ENCODE results near the gene CYFIP2. TPM values are rescaled to one million over a fixed set of nuclear protein-coding genes. Genes with fewer than 3 reads are reported as not detected.
"Not testable (repeated sequence)": the region's sequence is repeated elsewhere in the genome, so short reads cannot be mapped to it uniquely, and the experiment has no call there.

Gene CYFIP2
- total and polyA plus RNA-seq, 11 donors: 23.2 to 62.7 (median 37.4) TPM

GRCh38 chr5:157236423-157236822, 29.5 kb upstream of the CYFIP2 start:
- 85 to 91% (median 87%) methylated on average over 3 of the region's 3 CpGs for WGBS, 4 donors
- ATAC-seq (no peak), DNase-seq (no peak)
- Histone ChIP-seq H3K9me3 (no peaks in the 10 kb centered on the region), H3K4me1 (no peaks in the 10 kb centered on the region), H3K27me3 (no peaks in the 10 kb centered on the region), H3K27ac (no peak overlapping the region), H3K36me3 (peaks cover 0 to 14% (median 0%) of the 10 kb centered on the region in 9 donors), H3K4me3 (no peak overlapping the region)
- no peak for TF ChIP-seq POLR2A (IDR thresholded peaks at IDR 0.05)
- TF ChIP-seq, protein P1, sequence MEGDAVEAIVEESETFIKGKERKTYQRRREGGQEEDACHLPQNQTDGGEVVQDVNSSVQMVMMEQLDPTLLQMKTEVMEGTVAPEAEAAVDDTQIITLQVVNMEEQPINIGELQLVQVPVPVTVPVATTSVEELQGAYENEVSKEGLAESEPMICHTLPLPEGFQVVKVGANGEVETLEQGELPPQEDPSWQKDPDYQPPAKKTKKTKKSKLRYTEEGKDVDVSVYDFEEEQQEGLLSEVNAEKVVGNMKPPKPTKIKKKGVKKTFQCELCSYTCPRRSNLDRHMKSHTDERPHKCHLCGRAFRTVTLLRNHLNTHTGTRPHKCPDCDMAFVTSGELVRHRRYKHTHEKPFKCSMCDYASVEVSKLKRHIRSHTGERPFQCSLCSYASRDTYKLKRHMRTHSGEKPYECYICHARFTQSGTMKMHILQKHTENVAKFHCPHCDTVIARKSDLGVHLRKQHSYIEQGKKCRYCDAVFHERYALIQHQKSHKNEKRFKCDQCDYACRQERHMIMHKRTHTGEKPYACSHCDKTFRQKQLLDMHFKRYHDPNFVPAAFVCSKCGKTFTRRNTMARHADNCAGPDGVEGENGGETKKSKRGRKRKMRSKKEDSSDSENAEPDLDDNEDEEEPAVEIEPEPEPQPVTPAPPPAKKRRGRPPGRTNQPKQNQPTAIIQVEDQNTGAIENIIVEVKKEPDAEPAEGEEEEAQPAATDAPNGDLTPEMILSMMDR (IDR thresholded peaks at IDR 0.05): no peak
- intact Hi-C loops (cut with DNase I): no loop called here

- Histone ChIP-seq H3K36me3 (peaks cover 0 to 6% (median 0%) of the 10 kb centered on the region in 9 donors), H3K27ac (no peak overlapping the region), H3K27me3 (no peaks in the 10 kb centered on the region), H3K4me1 (no peaks in the 10 kb centered on the region), H3K4me3 (no peak overlapping the region), H3K9me3 (no peaks in the 10 kb centered on the region)
- DNase-seq: no peak
- 73 to 94% (median 87%) methylated on average over 4 of the region's 4 CpGs for whole genome bisulfite sequencing, 4 donors
- intact Hi-C loops (cut with DNase I): loop anchor here in 1 of 10 donors (10.0 kb wide), 1 partner anchor 87 kb away; no protein-coding TSS in a partner anchor
- ATAC-seq: no peak
- TF ChIP-seq POLR2A (IDR thresholded peaks at IDR 0.05): no peak
- TF ChIP-seq, protein P1 (IDR thresholded peaks at IDR 0.05): no peak
These were observed 24.4 kb upstream of the CYFIP2 start for GRCh38 chr5:157241483-157241882.

- H3K27ac ChIP-seq: not testable (repeated sequence)
- intact Hi-C loops (cut with DNase I): loop anchor here in 1 of 10 donors (10.0 kb wide), 1 partner anchor 90 kb away; no protein-coding TSS in a partner anchor
These were observed 21.2 kb upstream of the CYFIP2 start for GRCh38 chr5:157244704-157245103.

GRCh38 chr5:157245476-157245875, 20.4 kb upstream of the CYFIP2 start:
- no peaks in the 10 kb centered on the region for H3K36me3 ChIP-seq
- no peak for ATAC-seq
- DNase-seq: no peak
- no peak overlapping the region for H3K27ac ChIP-seq
- H3K9me3 ChIP-seq: no peaks in the 10 kb centered on the region
- H3K27me3 ChIP-seq: no peaks in the 10 kb centered on the region
- WGBS, 4 donors: 66 to 76% (median 69%) methylated on average over 4 of the region's 4 CpGs
- intact Hi-C loops (cut with DNase I): loop anchor here in 1 of 10 donors (10.0 kb wide), 1 partner anchor 91 kb away; no protein-coding TSS in a partner anchor
- H3K4me3 ChIP-seq: no peak overlapping the region
- peaks cover 0 to 26% (median 0%) of the 10 kb centered on the region in 12 donors for H3K4me1 ChIP-seq
- no peak for TF ChIP-seq POLR2A (IDR thresholded peaks at IDR 0.05)
- TF ChIP-seq, protein P1 (IDR thresholded peaks at IDR 0.05): no peak

More at GRCh38 chr5:157244704-157245103, 21.2 kb upstream of the CYFIP2 start:
- WGBS, 4 donors: 61 to 79% (median 69%) methylated on average over 7 of the region's 7 CpGs
- H3K4me1 ChIP-seq: peaks cover 0 to 21% (median 0%) of the 10 kb centered on the region in 12 donors
- not testable (repeated sequence) for H3K36me3 ChIP-seq, H3K4me3 ChIP-seq, ATAC-seq, H3K9me3 ChIP-seq, DNase-seq, H3K27me3 ChIP-seq

DNA sequence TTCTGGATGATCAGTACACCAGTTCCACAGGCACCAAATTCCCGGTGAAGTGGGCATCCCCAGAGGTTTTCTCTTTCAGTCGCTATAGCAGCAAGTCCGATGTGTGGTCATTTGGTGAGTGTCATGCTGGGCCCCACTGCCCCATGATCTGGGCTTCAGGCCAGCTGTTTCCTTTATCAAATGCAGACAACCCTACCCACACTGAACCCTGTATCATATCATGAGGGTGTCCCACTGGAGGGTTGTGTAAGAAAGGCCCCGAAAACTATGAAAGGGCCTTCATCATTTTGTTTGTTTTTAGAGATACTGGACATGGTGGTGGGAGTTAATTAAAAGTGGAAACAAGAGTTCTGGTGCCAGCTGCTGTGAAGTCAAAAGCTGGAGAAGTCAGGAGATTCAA, 20.0 kb upstream of the CYFIP2 start:
- peaks cover 0 to 30% (median 0%) of the 10 kb centered on the region in 12 donors for H3K4me1 ChIP-seq
- TF ChIP-seq POLR2A (IDR thresholded peaks at IDR 0.05): no peak
- no peaks in the 10 kb centered on the region for H3K27me3 ChIP-seq
- H3K27ac ChIP-seq: no peak overlapping the region
- DNase-seq (no peak), ATAC-seq (no peak)
- intact Hi-C loops (cut with DNase I): loop anchor here in 1 of 10 donors (10.0 kb wide), 1 partner anchor 91 kb away; no protein-coding TSS in a partner anchor
- H3K9me3 ChIP-seq: no peaks in the 10 kb centered on the region
- H3K4me3 ChIP-seq: no peak overlapping the region
- WGBS, 4 donors: 32 to 58% (median 49%) methylated on average over 4 of the region's 4 CpGs
- H3K36me3 ChIP-seq: no peaks in the 10 kb centered on the region
